ENCODE measurements around the gene DIRAS3.

The DIRAS3 gene

DNA sequence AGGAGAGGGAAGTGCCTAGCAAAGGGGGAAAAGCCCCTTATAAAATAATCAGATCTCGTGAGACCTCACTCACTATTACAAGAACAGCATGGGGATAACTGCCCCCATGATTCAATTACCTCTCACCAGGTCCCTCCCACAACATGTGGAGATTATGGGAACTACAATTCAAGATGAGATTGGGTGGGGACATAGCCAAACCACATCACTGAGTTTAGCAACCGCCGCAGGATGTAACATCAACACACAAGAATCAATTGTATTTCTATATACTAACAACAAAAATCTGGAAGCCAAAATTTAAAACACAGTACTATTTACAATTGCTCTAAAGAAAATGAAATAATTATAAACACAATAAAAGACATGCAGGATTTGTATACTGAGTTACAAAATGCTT lies 21.9 kb downstream of the DIRAS3 start:
- no CpG with 5 or more reads among the region's 3 CpGs for WGBS (ENCODE audit: extremely low coverage, insufficient coverage, insufficient read length)
- no peak overlapping the region for H2AK5ac ChIP-seq (ENCODE audit: low read length)
- no peak overlapping the region for H4K8ac ChIP-seq (ENCODE audit: low read depth, low read length)

DNA sequence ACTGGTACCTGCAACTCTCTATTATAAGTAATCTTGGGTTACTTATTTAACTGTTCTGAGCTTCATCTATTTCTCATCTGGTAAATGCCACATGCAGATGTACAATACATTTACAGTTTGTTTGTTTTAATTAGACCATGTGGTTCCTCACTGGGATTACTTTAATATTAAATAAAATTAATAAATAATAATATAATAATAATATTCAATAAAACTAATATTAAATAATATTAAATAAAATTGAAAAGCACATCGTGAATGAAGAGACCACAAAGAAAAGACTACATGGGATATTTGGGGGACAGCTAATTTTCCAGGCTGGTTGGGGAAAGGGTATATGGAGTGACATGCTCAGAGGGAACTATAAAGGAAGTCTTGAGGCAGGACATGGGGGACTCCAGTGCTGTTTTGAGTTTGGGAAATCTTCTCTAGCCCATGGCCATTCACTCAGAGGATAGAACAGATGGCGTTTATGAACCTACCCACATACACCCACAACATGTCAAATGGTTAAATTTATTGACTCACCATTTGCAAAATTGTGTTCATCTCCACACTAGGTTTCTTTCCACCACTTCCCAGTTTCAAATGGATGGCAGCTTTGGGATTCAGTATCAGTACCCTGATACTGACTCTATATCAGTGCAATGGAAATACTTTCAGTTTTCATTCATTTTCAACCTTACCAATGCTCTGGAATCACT lies 25.6 kb downstream of the DIRAS3 start:
- no peak overlapping the region for H3K4me3 ChIP-seq (ENCODE audit: low read depth, low read length)

More for the DNA sequence above, 21.9 kb downstream of the DIRAS3 start:
- no peak overlapping the region for H3K18ac ChIP-seq (ENCODE audit: low read length)
- no peaks in the 10 kb centered on the region for H3K27me3 ChIP-seq (ENCODE audit: insufficient read depth, low read length)
- H2BK5ac ChIP-seq (ENCODE audit: low read depth, low read length, poor library complexity): no peak overlapping the region
- H2AFZ ChIP-seq (ENCODE audit: insufficient read depth, low read length, poor library complexity): no peak overlapping the region
- H3K79me1 ChIP-seq (ENCODE audit: low read length): no peaks in the 10 kb centered on the region
- H3K9ac ChIP-seq (ENCODE audit: low read length): no peak overlapping the region
- no peak overlapping the region for H3K23ac ChIP-seq (ENCODE audit: low read length)
- H3K4me2 ChIP-seq (ENCODE audit: low read length): no peak overlapping the region
- no peak overlapping the region for H3K4me3 ChIP-seq (ENCODE audit: low read depth, low read length)
- no peaks in the 10 kb centered on the region for H3K79me2 ChIP-seq (ENCODE audit: control insufficient read depth, insufficient read depth, low read length, poor library complexity)
- no peak overlapping the region for H4K91ac ChIP-seq (ENCODE audit: low read depth, low read length)
- DNase-seq: no peak
- H2BK12ac ChIP-seq (ENCODE audit: low read length): no peak overlapping the region
- H3K4me1 ChIP-seq (ENCODE audit: control insufficient read depth in 1 of 2, insufficient read depth in 2 of 2, low read length in 2 of 2): no peaks in the 10 kb centered on the region
- H3K4ac ChIP-seq (ENCODE audit: low read depth, low read length): no peak overlapping the region
- H3K9me3 ChIP-seq (ENCODE audit: insufficient read depth, low read depth, low read length): no peaks in the 10 kb centered on the region
- H3K27ac ChIP-seq (ENCODE audit: low read depth, low read length): no peak overlapping the region
- no peaks in the 10 kb centered on the region for H3K36me3 ChIP-seq (ENCODE audit: control insufficient read depth in 1 of 2, insufficient read depth in 2 of 2, low read length in 2 of 2)
- H3K14ac ChIP-seq (ENCODE audit: low read length): no peak overlapping the region
- H2BK120ac ChIP-seq (ENCODE audit: insufficient read depth, low read length, poor library complexity): no peak overlapping the region
- H4K12ac ChIP-seq (ENCODE audit: low read depth, low read length): no peak overlapping the region

DNA sequence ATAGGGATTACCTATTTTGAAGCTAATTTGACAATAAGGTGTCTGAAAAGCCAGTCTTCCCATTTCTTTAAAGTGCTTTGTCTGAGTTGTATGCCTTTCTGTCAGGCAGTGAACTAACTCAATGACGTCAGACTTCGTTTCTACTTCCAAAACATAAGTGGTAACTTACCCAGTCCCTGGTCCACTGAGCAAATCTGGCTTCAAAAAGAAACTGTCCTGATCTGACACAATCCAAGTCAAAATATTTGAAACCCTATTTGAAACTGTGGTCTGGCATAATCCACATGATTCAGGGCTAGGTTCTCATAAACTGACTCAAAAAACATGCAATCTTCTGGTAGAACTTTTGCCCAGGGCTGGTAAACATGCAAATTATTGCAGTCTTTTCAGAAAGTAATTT lies 34.0 kb downstream of the DIRAS3 start:
- Histone ChIP-seq H3K23ac (ENCODE audit: low read length) (no peak overlapping the region), H4K91ac (ENCODE audit: low read depth, low read length) (no peak overlapping the region), H3K27ac (ENCODE audit: low read depth, low read length) (no peak overlapping the region), H2AFZ (ENCODE audit: insufficient read depth, low read length, poor library complexity) (no peak overlapping the region), H2BK120ac (ENCODE audit: insufficient read depth, low read length, poor library complexity) (no peak overlapping the region), H3K4me2 (ENCODE audit: low read length) (no peak overlapping the region), H3K79me1 (ENCODE audit: low read length) (no peaks in the 10 kb centered on the region), H2BK12ac (ENCODE audit: low read length) (no peak overlapping the region), H3K4ac (ENCODE audit: low read depth, low read length) (no peak overlapping the region), H3K14ac (ENCODE audit: low read length) (no peak overlapping the region), H3K4me3 (ENCODE audit: low read depth, low read length) (no peak overlapping the region), H2BK5ac (ENCODE audit: low read depth, low read length, poor library complexity) (no peak overlapping the region), H3K27me3 (ENCODE audit: insufficient read depth, low read length) (no peaks in the 10 kb centered on the region), H3K9ac (ENCODE audit: low read length) (no peak overlapping the region), H3K79me2 (ENCODE audit: control insufficient read depth, insufficient read depth, low read length, poor library complexity) (no peaks in the 10 kb centered on the region), H3K9me3 (ENCODE audit: insufficient read depth, low read depth, low read length) (no peaks in the 10 kb centered on the region), H2AK5ac (ENCODE audit: low read length) (no peak overlapping the region), H4K12ac (ENCODE audit: low read depth, low read length) (no peak overlapping the region), H4K8ac (ENCODE audit: low read depth, low read length) (no peak overlapping the region), H3K36me3 (ENCODE audit: control insufficient read depth in 1 of 2, insufficient read depth in 2 of 2, low read length in 2 of 2) (no peaks in the 10 kb centered on the region), H3K4me1 (ENCODE audit: control insufficient read depth in 1 of 2, insufficient read depth in 2 of 2, low read length in 2 of 2) (no peaks in the 10 kb centered on the region), H3K18ac (ENCODE audit: low read length) (no peak overlapping the region)
- no CpG with 5 or more reads among the region's 2 CpGs for WGBS (ENCODE audit: extremely low coverage, insufficient coverage, insufficient read length)
- no peak for DNase-seq

More for the DNA sequence above, 25.6 kb downstream of the DIRAS3 start:
- Histone ChIP-seq H3K14ac (ENCODE audit: low read length) (no peak overlapping the region), H3K9ac (ENCODE audit: low read length) (no peak overlapping the region), H3K4ac (ENCODE audit: low read depth, low read length) (no peak overlapping the region), H3K27me3 (ENCODE audit: insufficient read depth, low read length) (no peaks in the 10 kb centered on the region), H3K23ac (ENCODE audit: low read length) (no peak overlapping the region), H3K79me2 (ENCODE audit: control insufficient read depth, insufficient read depth, low read length, poor library complexity) (no peaks in the 10 kb centered on the region), H3K27ac (ENCODE audit: low read depth, low read length) (no peak overlapping the region), H2BK5ac (ENCODE audit: low read depth, low read length, poor library complexity) (no peak overlapping the region), H4K8ac (ENCODE audit: low read depth, low read length) (no peak overlapping the region), H4K12ac (ENCODE audit: low read depth, low read length) (no peak overlapping the region), H2BK120ac (ENCODE audit: insufficient read depth, low read length, poor library complexity) (no peak overlapping the region), H3K4me1 (ENCODE audit: control insufficient read depth in 1 of 2, insufficient read depth in 2 of 2, low read length in 2 of 2) (no peaks in the 10 kb centered on the region), H3K18ac (ENCODE audit: low read length) (no peak overlapping the region), H2AFZ (ENCODE audit: insufficient read depth, low read length, poor library complexity) (no peak overlapping the region), H3K79me1 (ENCODE audit: low read length) (no peaks in the 10 kb centered on the region), H2AK5ac (ENCODE audit: low read length) (no peak overlapping the region), H3K9me3 (ENCODE audit: insufficient read depth, low read depth, low read length) (no peaks in the 10 kb centered on the region), H4K91ac (ENCODE audit: low read depth, low read length) (no peak overlapping the region), H3K36me3 (ENCODE audit: control insufficient read depth in 1 of 2, insufficient read depth in 2 of 2, low read length in 2 of 2) (no peaks in the 10 kb centered on the region), H3K4me2 (ENCODE audit: low read length) (no peak overlapping the region), H2BK12ac (ENCODE audit: low read length) (no peak overlapping the region)
- no peak for DNase-seq
- WGBS (ENCODE audit: extremely low coverage, insufficient coverage, insufficient read length): no CpG with 5 or more reads among the region's 2 CpGs

DNA sequence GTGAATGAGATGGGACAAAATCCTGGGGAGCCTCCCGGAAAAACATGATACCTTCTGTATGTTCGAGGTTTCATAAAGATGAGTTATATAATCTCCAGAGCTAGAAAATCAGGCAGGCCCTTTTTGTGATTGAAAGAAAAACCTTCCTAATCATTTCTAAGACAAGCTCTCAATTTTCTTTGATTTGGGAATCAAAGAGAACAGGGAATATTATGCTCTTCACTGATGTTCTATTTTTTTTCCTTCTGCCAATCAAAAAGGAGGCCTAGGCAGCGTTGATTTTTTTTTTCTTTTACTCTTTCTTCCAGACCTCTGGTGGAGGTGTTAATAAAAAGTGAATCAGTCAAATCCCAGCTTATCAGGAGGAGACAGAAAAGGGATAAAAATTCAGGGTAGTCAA lies 34.5 kb downstream of the DIRAS3 start:
- Histone ChIP-seq H3K4ac (ENCODE audit: low read depth, low read length) (no peak overlapping the region), H3K4me3 (ENCODE audit: low read depth, low read length) (no peak overlapping the region), H3K23ac (ENCODE audit: low read length) (no peak overlapping the region), H4K12ac (ENCODE audit: low read depth, low read length) (no peak overlapping the region), H2BK5ac (ENCODE audit: low read depth, low read length, poor library complexity) (no peak overlapping the region), H3K79me2 (ENCODE audit: control insufficient read depth, insufficient read depth, low read length, poor library complexity) (no peaks in the 10 kb centered on the region), H3K4me1 (ENCODE audit: control insufficient read depth in 1 of 2, insufficient read depth in 2 of 2, low read length in 2 of 2) (no peaks in the 10 kb centered on the region), H4K91ac (ENCODE audit: low read depth, low read length) (no peak overlapping the region), H3K18ac (ENCODE audit: low read length) (no peak overlapping the region), H2BK120ac (ENCODE audit: insufficient read depth, low read length, poor library complexity) (no peak overlapping the region), H3K9ac (ENCODE audit: low read length) (no peak overlapping the region), H3K9me3 (ENCODE audit: insufficient read depth, low read depth, low read length) (no peaks in the 10 kb centered on the region), H3K27ac (ENCODE audit: low read depth, low read length) (no peak overlapping the region), H4K8ac (ENCODE audit: low read depth, low read length) (no peak overlapping the region), H2AFZ (ENCODE audit: insufficient read depth, low read length, poor library complexity) (no peak overlapping the region), H3K79me1 (ENCODE audit: low read length) (no peaks in the 10 kb centered on the region), H3K4me2 (ENCODE audit: low read length) (no peak overlapping the region), H2BK12ac (ENCODE audit: low read length) (no peak overlapping the region), H3K14ac (ENCODE audit: low read length) (no peak overlapping the region), H3K36me3 (ENCODE audit: control insufficient read depth in 1 of 2, insufficient read depth in 2 of 2, low read length in 2 of 2) (no peaks in the 10 kb centered on the region), H2AK5ac (ENCODE audit: low read length) (no peak overlapping the region), H3K27me3 (ENCODE audit: insufficient read depth, low read length) (no peaks in the 10 kb centered on the region)
- WGBS (ENCODE audit: extremely low coverage, insufficient coverage, insufficient read length): no CpG with 5 or more reads among the region's 3 CpGs
- no peak for DNase-seq

Measured in trophoblast cell (in vitro differentiated cells and primary cell).